Parathyroid adenoma (tissue), 2 donors: Measurements from ENCODE around the gene DAZAP1.

ENCODE experiments used
- H2AFZ ChIP-seq: fragments of 300-600 bp; sonication (generic); one replicate; pipeline ENCODE4 v1.7.0; 2017; ENCODE audit warnings: antibody characterized with exemption, mild to moderate bottlenecking
- H3K27ac ChIP-seq: fragments of 300-600 bp; sonication (generic); one replicate; pipeline ENCODE4 v1.7.0; 2017
- H3K27me3 ChIP-seq: fragments of 300-600 bp; sonication (generic); one replicate; pipeline ENCODE4 v1.7.0; 2017; ENCODE audit warnings: low read length; ENCODE audit not compliant: control insufficient read depth, insufficient read depth
- H3K36me3 ChIP-seq: fragments of 300-600 bp; sonication (generic); one replicate; pipeline ENCODE4 v1.7.0; 2017; ENCODE audit warnings: low read length; ENCODE audit not compliant: control insufficient read depth, insufficient read depth
- H3K4me1 ChIP-seq: fragments of 300-600 bp; sonication (generic); one replicate; pipeline ENCODE4 v1.7.0; 2017; ENCODE audit warnings: control low read depth
- H3K4me2 ChIP-seq: fragments of 300-600 bp; sonication (generic); one replicate; pipeline ENCODE4 v1.7.0; 2017; ENCODE audit warnings: low read length
- H3K4me3 ChIP-seq: fragments of 300-600 bp; sonication (generic); one replicate; pipeline ENCODE4 v1.7.0; 2017; ENCODE audit warnings: low read depth, low read length
- H3K79me2 ChIP-seq: fragments of 300-600 bp; sonication (generic); one replicate; pipeline ENCODE4 v1.7.0; 2017; ENCODE audit warnings: control low read depth
- H3K9ac ChIP-seq: fragments of 300-600 bp; sonication (generic); one replicate; pipeline ENCODE4 v1.7.0; 2017; ENCODE audit warnings: mild to moderate bottlenecking
- H3K9me3 ChIP-seq: fragments of 300-600 bp; sonication (generic); one replicate; pipeline ENCODE4 v1.7.0; 2017; ENCODE audit warnings: low read length; ENCODE audit not compliant: control insufficient read depth
- CTCF ChIP-seq: fragments of 300-600 bp; sonication (generic); IDR thresholded peaks from one replicate; pipeline ENCODE4 v1.7.0; 2017; ENCODE audit warnings: antibody characterized with exemption, mild to moderate bottlenecking
- donor health status: primary hyperparathyroidism.

The DAZAP1 gene

GRCh38 chr19:1481224-1481892 is 74.0 kb downstream of the DAZAP1 start:
- no peak overlapping the region for H3K4me2 ChIP-seq

GRCh38 chr19:1481893-1482360 is 74.5 kb downstream of the DAZAP1 start:
- H3K4me3 ChIP-seq, result no peak overlapping the region
- H3K9me3 ChIP-seq, result no peaks in the 10 kb centered on the region
- H3K79me2 ChIP-seq, result no peaks in the 10 kb centered on the region
- H3K4me2 ChIP-seq, result no peak overlapping the region
- H3K4me1 ChIP-seq, result peaks cover 4% of the 10 kb centered on the region
- H3K9ac ChIP-seq, result no peak overlapping the region
- TF ChIP-seq CTCF, result no peak
- no peak overlapping the region for H2AFZ ChIP-seq
- H3K36me3 ChIP-seq, result no peaks in the 10 kb centered on the region
- no peaks in the 10 kb centered on the region for H3K27me3 ChIP-seq
- H3K27ac ChIP-seq, result no peak overlapping the region

More at GRCh38 chr19:1481224-1481892, 74.0 kb downstream of the DAZAP1 start:
- TF ChIP-seq CTCF, result no peak
- Histone ChIP-seq H3K4me3 (no peak overlapping the region), H2AFZ (no peak overlapping the region), H3K4me1 (peaks cover 4% of the 10 kb centered on the region), H3K9me3 (no peaks in the 10 kb centered on the region), H3K27ac (no peak overlapping the region), H3K27me3 (no peaks in the 10 kb centered on the region), H3K9ac (no peak overlapping the region), H3K36me3 (no peaks in the 10 kb centered on the region), H3K79me2 (no peaks in the 10 kb centered on the region)

- H3K4me1 ChIP-seq, result peaks cover 4% of the 10 kb centered on the region
- H3K27ac ChIP-seq, result no peak overlapping the region
- no peaks in the 10 kb centered on the region for H3K79me2 ChIP-seq
- no peaks in the 10 kb centered on the region for H3K27me3 ChIP-seq
- H3K4me3 ChIP-seq, result no peak overlapping the region
- no peak overlapping the region for H3K4me2 ChIP-seq
- no peak for TF ChIP-seq CTCF
- H3K9me3 ChIP-seq, result no peaks in the 10 kb centered on the region
- no peak overlapping the region for H2AFZ ChIP-seq
- H3K36me3 ChIP-seq, result no peaks in the 10 kb centered on the region
- no peak overlapping the region for H3K9ac ChIP-seq
Observed at GRCh38 chr19:1482361-1483130, 75.2 kb downstream of the DAZAP1 start.

- Histone ChIP-seq H3K79me2 (no peaks in the 10 kb centered on the region), H3K4me1 (peaks cover 2% of the 10 kb centered on the region), H3K9ac (no peak overlapping the region), H3K4me2 (no peak overlapping the region), H3K4me3 (no peak overlapping the region), H2AFZ (no peak overlapping the region), H3K36me3 (no peaks in the 10 kb centered on the region), H3K27ac (no peak overlapping the region), H3K27me3 (no peaks in the 10 kb centered on the region), H3K9me3 (no peaks in the 10 kb centered on the region)
- TF ChIP-seq CTCF, result no peak
Observed at GRCh38 chr19:1483131-1483978, 76.0 kb downstream of the DAZAP1 start.
